GM19438 (cell line): ENCODE measurements around the gene TTC13.

Source experiments
- ATAC-seq: cut with Tn5 transposase; IDR thresholded peaks from one replicate; pipeline ENCODE4 v1.9.1; 2021; ENCODE audit warnings: low read depth; ENCODE audit not compliant: unreplicated experiment

Gene TTC13

GRCh38 chr1:230910755-230911117 is 67.9 kb downstream of the TTC13 start:
- ATAC-seq: no peak

DNA sequence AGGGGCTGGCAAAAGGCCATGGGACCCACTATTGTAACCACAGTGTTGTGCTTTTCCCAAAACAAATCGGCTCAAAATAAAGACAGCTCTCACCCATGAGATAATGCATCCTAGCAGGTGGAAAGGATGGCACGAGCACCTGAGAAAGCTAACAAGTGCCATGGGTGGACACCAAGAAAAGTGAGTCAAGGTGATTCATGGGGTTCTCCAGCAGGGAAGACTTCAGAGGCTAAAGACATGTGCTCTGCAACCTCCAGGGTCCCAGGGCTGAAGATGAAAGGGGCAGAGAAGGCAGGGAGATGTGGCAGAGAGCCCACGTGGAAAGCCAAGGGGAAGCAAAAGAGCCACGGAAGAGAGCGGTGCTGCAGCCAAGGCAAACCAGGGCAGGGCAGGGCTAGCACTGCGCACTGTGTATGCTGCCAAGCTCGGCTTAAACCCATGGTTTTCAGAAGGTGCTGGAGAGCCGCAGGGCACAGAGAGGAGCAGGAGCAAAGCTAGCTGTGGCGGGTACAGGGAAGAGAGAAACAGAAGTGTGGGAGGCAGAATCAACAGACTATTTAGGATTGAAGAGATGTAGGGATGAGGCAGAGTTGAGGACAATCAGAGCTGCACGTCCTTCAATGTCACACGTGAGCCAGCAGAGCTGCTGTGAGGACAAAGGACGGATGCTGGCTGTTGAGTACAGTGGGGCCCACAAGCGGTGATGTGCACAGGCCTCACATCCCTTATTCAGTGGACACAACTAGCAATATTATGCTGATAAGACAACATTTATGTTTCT is 68.5 kb downstream of the TTC13 start:
- ATAC-seq: no peak

- no peak for ATAC-seq
Measured at GRCh38 chr1:230907472-230908205, 71.0 kb downstream of the TTC13 start.

DNA sequence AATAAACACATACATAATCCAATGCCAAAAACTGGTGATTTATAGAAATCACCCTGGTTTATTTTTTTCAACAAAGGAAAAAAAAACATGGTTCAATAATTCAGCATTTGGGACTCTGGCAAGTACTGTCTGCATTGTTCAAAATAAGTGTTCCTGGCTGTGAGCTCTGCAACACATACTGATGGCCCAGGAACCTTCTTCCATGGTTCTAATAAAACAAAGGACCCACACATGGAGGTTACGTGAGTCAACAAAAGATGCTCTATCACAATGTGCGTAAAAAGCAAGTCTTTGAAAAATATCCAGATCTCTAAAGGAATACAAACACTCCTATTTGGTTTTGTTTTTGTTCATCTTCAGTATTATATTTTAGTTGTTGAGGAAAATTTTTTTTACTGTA is 72.4 kb downstream of the TTC13 start:
- ATAC-seq: no peak

- ATAC-seq: no peak
Measured at GRCh38 chr1:230905733-230906132, 72.9 kb downstream of the TTC13 start.

GRCh38 chr1:230902349-230902923 is 76.2 kb downstream of the TTC13 start:
- ATAC-seq: no peak

- ATAC-seq: no peak
Measured at GRCh38 chr1:230901671-230902070, 77.0 kb downstream of the TTC13 start.

DNA sequence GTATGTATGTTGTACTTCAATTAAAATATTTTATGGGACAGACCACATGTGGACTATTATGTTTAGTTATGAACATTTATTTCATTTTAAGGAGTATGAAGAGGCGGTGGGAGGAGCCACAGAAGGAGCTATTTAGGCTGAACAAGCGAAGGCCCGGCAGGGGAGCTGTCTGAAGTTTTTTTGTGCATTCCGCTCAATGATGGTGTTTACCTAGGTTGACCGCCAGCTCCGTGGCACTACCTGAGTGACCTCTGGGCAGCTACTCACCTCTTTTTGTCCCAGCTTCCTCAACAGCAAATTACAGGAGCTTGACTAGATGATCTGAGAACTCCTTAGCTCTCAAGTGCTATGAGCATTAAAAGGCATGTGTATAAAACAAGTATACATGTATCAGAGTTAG is 77.7 kb downstream of the TTC13 start:
- no peak for ATAC-seq

- no peak for ATAC-seq
Measured at GRCh38 chr1:230899841-230900251, 78.8 kb downstream of the TTC13 start.

- ATAC-seq: no peak
Measured at GRCh38 chr1:230898748-230899147, 79.9 kb downstream of the TTC13 start.

- ATAC-seq: no peak
Measured at GRCh38 chr1:230898144-230898543, 80.5 kb downstream of the TTC13 start.

DNA sequence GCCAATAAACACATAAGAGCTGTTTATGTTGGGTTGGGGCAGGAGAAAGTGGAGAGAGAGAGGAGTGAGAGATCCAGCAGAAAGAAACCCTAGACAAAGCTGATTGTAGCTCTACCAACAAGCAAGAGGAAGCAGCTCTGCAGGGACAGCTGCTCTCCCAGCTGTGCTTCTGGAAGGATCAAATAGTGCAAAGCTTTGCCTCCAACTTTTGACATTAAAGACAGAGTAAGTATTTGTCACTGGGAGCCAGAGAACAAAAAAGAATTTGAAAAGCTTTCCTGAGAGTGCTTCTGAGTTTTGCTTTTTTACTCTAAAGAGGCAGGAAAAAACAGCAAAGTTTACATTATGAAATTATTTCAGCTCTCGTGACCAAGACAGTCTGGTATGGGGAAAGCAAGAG is 81.9 kb downstream of the TTC13 start:
- no peak for ATAC-seq

GRCh38 chr1:230895452-230895851 is 83.2 kb downstream of the TTC13 start:
- ATAC-seq: no peak

GRCh38 chr1:230894664-230895063 is 84.0 kb downstream of the TTC13 start:
- ATAC-seq: no peak

DNA sequence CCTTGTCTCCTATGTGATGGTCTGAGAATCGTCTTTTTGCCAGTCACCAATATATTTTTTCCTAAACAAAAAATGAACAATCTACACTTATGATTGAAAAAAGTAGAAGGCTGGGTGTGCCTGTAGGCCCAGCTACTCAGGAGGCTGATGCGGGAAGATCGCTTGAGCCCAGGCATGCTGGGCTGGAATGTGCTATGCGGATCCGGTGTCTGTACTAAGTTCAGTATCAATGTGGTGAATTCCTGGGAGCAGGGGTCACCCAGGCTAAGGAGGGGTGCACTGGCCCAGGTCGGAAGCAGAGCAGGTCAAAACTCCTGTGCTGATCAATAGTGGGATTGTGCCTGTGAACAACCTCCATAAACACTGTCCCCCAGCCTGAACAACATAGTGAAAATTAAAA is 84.6 kb downstream of the TTC13 start:
- ATAC-seq: no peak

- ATAC-seq: no peak
Measured at GRCh38 chr1:230892018-230892491, 86.6 kb downstream of the TTC13 start.

GRCh38 chr1:230891413-230891812 is 87.2 kb downstream of the TTC13 start:
- no peak for ATAC-seq

DNA sequence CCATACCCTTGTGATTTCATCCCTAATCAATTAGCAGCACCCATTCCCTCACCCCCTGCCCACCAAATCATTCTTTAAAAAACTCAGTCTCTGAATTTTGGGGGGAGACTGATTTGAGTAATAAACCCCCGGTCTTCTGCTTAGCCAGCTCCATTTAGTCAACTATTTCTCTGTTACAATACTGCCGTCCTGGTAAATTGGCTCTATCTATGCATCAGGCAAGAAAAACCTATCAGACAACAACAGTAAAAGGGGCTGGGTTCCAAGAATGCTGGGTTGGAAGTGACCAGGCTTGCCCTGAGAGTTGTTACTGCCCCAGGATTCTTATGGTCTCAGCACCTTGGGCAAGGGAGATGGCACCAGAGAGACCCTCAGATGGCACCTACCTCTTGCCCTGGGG is 94.0 kb downstream of the TTC13 start:
- ATAC-seq: no peak

DNA sequence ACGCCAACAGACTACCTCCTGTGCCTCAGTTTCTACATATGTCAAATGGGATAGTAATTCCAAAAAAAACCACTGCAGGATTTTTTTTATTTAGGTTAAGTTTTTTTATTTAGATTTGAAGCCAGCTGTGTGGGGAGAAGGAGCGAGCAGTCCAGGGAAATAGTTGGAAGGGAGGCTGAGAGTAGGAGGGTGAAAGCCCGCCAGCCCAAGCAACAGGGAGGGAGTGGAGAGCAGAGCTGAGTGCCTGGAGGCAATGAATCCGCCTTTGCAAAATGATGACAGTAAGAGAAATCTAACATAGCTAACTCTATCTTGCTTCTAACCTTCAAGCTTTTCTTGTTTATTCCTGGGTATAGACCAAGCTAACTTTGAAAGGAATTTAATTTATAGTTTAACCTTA is 94.7 kb downstream of the TTC13 start:
- no peak for ATAC-seq

GRCh38 chr1:230879778-230880177 is 98.9 kb downstream of the TTC13 start:
- ATAC-seq: no peak

DNA sequence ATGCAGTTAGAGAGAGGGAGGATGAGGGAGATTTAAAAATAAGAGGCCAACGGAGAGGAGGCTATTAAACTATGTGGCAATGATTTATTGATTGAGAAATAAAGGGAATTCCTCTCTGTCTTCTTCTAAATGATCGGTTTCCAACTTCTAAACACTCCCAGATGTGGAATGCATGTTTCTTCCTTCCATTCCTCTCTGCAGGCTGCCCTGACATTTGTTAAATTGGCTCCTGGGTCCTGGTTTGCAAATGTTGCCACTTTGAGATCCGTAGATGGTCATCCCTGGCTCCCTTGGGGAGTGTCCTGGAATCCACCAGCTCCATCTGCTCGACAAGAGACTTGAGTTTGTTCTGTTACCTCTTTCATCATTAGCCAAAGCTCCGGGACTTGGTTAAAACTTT is 100.1 kb downstream of the TTC13 start:
- no peak for ATAC-seq
